H1 (cell line): ENCODE data around the gene TTI1. TPM values are rescaled to one million over a fixed set of nuclear protein-coding genes. Genes with fewer than 3 reads are reported as not detected.

ENCODE experiments used
- CHD7 ChIP-seq: fragments of 300-600 bp; sonication (generic); IDR thresholded peaks from 2 replicates; pipeline ENCODE4 v1.7.1; 2012; ENCODE audit warnings: low read length, moderate library complexity, mild to moderate bottlenecking, inconsistent platforms; ENCODE audit not compliant: insufficient replicate concordance
- polyA plus RNA-seq, 7 experiments: library from polyadenylated mRNA; depleted of rRNA in 3 of 7; stranded (reverse) in 5 of 7; unstranded in 2 of 7; fragments of >200 nt in 5 of 7; fragments of 200-250 nt in 2 of 7; gene quantifications; 1 replicate in 5 of 7; 2 replicates in 1 of 7; 4 replicates in 1 of 7; pipeline versions ENCODE4 v1.2.1 to v1.2.3, GENCODE V29; 2011 to 2013; ENCODE audit warnings: missing spikeins in 2 of 7, mixed read lengths in 2 of 7
- total RNA-seq: library from RNA; stranded (reverse); fragmentation: NEBNext Ultra II Directional; extraction: Animal tissue kit (Norgen Biotek cat#: 25700); gene quantifications from 2 replicates; pipeline ENCODE4 v1.2.1, GENCODE V29; 2021

TTI1 gene
- total and polyA plus RNA-seq, 2 of the 8 experiments (the other 6 are each of a cell fraction or from before 2014, with no cell fraction given), result 34.1 to 47.0 TPM

DNA sequence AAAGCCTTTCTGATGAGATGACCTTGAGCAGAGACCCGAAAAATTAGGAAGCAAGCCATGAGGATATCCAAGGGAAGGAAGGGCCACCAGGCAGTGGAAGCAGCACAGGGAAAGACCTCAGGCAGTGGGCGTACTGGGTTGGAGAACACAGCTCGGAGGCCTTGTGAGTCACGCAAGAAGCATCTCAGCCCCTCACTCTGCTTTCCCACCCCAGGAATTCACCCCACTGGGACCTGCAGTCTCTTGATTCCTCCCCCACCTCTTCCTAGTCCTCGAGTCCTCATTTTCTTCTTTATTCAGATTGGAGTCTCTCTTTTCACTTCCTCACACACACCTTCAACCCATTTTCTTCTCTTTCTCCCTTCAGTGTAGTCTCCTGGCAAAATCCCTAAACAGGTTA is 27.3 kb upstream of the TTI1 start (continued):
- no peak for TF ChIP-seq CHD7
- TF ChIP-seq, all 59 proteins: peak for 0
